ENCODE data around the gene KAT6B.

Gene KAT6B

GRCh38 chr10:74991435-74991834 is 165.0 kb downstream of the KAT6B start:
- H3K36me3 ChIP-seq (ENCODE audit: control insufficient read depth in 1 of 2, insufficient read depth in 2 of 2, low read length in 2 of 2) = peaks cover 8 to 23% of the 10 kb centered on the region in 2 donors
- H3K4me3 ChIP-seq (ENCODE audit: low read depth in 1 of 2, low read length in 2 of 2) = no peak overlapping the region
- no peak overlapping the region for H3K9ac ChIP-seq (ENCODE audit: low read depth in 1 of 2, low read length in 2 of 2)
- H3K9me3 ChIP-seq (ENCODE audit: control insufficient read depth in 1 of 2, low read length in 2 of 2) = no peaks in the 10 kb centered on the region
- H3K27me3 ChIP-seq (ENCODE audit: control insufficient read depth in 1 of 2, insufficient read depth in 2 of 2, low read length in 2 of 2) = no peaks in the 10 kb centered on the region
- H3K27ac ChIP-seq (ENCODE audit: low read depth, low read length) = no peak overlapping the region
- peaks cover 0 to 6% of the 10 kb centered on the region in 2 donors for H3K4me1 ChIP-seq (ENCODE audit: control insufficient read depth in 1 of 2, insufficient read depth in 2 of 2, low read length in 2 of 2)

- Histone ChIP-seq H3K4me1 (ENCODE audit: control insufficient read depth in 1 of 2, insufficient read depth in 2 of 2, low read length in 2 of 2) (peaks cover 0 to 6% of the 10 kb centered on the region in 2 donors), H3K36me3 (ENCODE audit: control insufficient read depth in 1 of 2, insufficient read depth in 2 of 2, low read length in 2 of 2) (peaks cover 8 to 23% of the 10 kb centered on the region in 2 donors), H3K27me3 (ENCODE audit: control insufficient read depth in 1 of 2, insufficient read depth in 2 of 2, low read length in 2 of 2) (no peaks in the 10 kb centered on the region), H3K4me3 (ENCODE audit: low read depth in 1 of 2, low read length in 2 of 2) (no peak overlapping the region), H3K27ac (ENCODE audit: low read depth, low read length) (no peak overlapping the region), H3K9me3 (ENCODE audit: control insufficient read depth in 1 of 2, low read length in 2 of 2) (no peaks in the 10 kb centered on the region), H3K9ac (ENCODE audit: low read depth in 1 of 2, low read length in 2 of 2) (no peak overlapping the region)
Observed at GRCh38 chr10:74992068-74992467, 165.7 kb downstream of the KAT6B start.

GRCh38 chr10:74993649-74994048 is 167.2 kb downstream of the KAT6B start:
- no peak overlapping the region for H3K27ac ChIP-seq (ENCODE audit: low read depth, low read length)
- H3K9me3 ChIP-seq (ENCODE audit: control insufficient read depth in 1 of 2, low read length in 2 of 2) = no peaks in the 10 kb centered on the region
- H3K36me3 ChIP-seq (ENCODE audit: control insufficient read depth in 1 of 2, insufficient read depth in 2 of 2, low read length in 2 of 2) = peaks cover 10 to 23% of the 10 kb centered on the region in 2 donors
- no peaks in the 10 kb centered on the region for H3K27me3 ChIP-seq (ENCODE audit: control insufficient read depth in 1 of 2, insufficient read depth in 2 of 2, low read length in 2 of 2)
- H3K4me1 ChIP-seq (ENCODE audit: control insufficient read depth in 1 of 2, insufficient read depth in 2 of 2, low read length in 2 of 2) = peaks cover 0 to 6% of the 10 kb centered on the region in 2 donors
- H3K9ac ChIP-seq (ENCODE audit: low read depth in 1 of 2, low read length in 2 of 2) = no peak overlapping the region
- no peak overlapping the region for H3K4me3 ChIP-seq (ENCODE audit: low read depth in 1 of 2, low read length in 2 of 2)

- Histone ChIP-seq H3K27ac (ENCODE audit: low read depth, low read length) (no peak overlapping the region), H3K9me3 (ENCODE audit: control insufficient read depth in 1 of 2, low read length in 2 of 2) (no peaks in the 10 kb centered on the region), H3K27me3 (ENCODE audit: control insufficient read depth in 1 of 2, insufficient read depth in 2 of 2, low read length in 2 of 2) (no peaks in the 10 kb centered on the region), H3K4me1 (ENCODE audit: control insufficient read depth in 1 of 2, insufficient read depth in 2 of 2, low read length in 2 of 2) (no peaks in the 10 kb centered on the region), H3K4me3 (ENCODE audit: low read depth in 1 of 2, low read length in 2 of 2) (no peak overlapping the region), H3K36me3 (ENCODE audit: control insufficient read depth in 1 of 2, insufficient read depth in 2 of 2, low read length in 2 of 2) (peaks cover 10 to 23% of the 10 kb centered on the region in 2 donors), H3K9ac (ENCODE audit: low read depth in 1 of 2, low read length in 2 of 2) (no peak overlapping the region)
Observed at GRCh38 chr10:74994854-74995253, 168.5 kb downstream of the KAT6B start.

- H3K9ac ChIP-seq (ENCODE audit: low read depth in 1 of 2, low read length in 2 of 2) = no peak overlapping the region
- peaks cover 10 to 23% of the 10 kb centered on the region in 2 donors for H3K36me3 ChIP-seq (ENCODE audit: control insufficient read depth in 1 of 2, insufficient read depth in 2 of 2, low read length in 2 of 2)
- no peak overlapping the region for H3K4me3 ChIP-seq (ENCODE audit: low read depth in 1 of 2, low read length in 2 of 2)
- H3K9me3 ChIP-seq (ENCODE audit: control insufficient read depth in 1 of 2, low read length in 2 of 2) = no peaks in the 10 kb centered on the region
- peaks cover 0 to under 1% of the 10 kb centered on the region in 2 donors for H3K4me1 ChIP-seq (ENCODE audit: control insufficient read depth in 1 of 2, insufficient read depth in 2 of 2, low read length in 2 of 2)
- no peaks in the 10 kb centered on the region for H3K27me3 ChIP-seq (ENCODE audit: control insufficient read depth in 1 of 2, insufficient read depth in 2 of 2, low read length in 2 of 2)
- no peak overlapping the region for H3K27ac ChIP-seq (ENCODE audit: low read depth, low read length)
Observed at GRCh38 chr10:74995806-74996205, 169.4 kb downstream of the KAT6B start.

GRCh38 chr10:74997163-74997562 is 170.8 kb downstream of the KAT6B start:
- Histone ChIP-seq H3K9me3 (ENCODE audit: control insufficient read depth in 1 of 2, low read length in 2 of 2) (no peaks in the 10 kb centered on the region), H3K36me3 (ENCODE audit: control insufficient read depth in 1 of 2, insufficient read depth in 2 of 2, low read length in 2 of 2) (peaks cover 10 to 27% of the 10 kb centered on the region in 2 donors), H3K27ac (ENCODE audit: low read depth, low read length) (no peak overlapping the region), H3K4me1 (ENCODE audit: control insufficient read depth in 1 of 2, insufficient read depth in 2 of 2, low read length in 2 of 2) (peaks cover 0 to 3% of the 10 kb centered on the region in 2 donors), H3K9ac (ENCODE audit: low read depth in 1 of 2, low read length in 2 of 2) (no peak overlapping the region), H3K27me3 (ENCODE audit: control insufficient read depth in 1 of 2, insufficient read depth in 2 of 2, low read length in 2 of 2) (no peaks in the 10 kb centered on the region), H3K4me3 (ENCODE audit: low read depth in 1 of 2, low read length in 2 of 2) (no peak overlapping the region)

GRCh38 chr10:75000748-75001321 is 174.4 kb downstream of the KAT6B start:
- Histone ChIP-seq H3K9ac (ENCODE audit: low read depth in 1 of 2, low read length in 2 of 2) (no peak overlapping the region), H3K27me3 (ENCODE audit: control insufficient read depth in 1 of 2, insufficient read depth in 2 of 2, low read length in 2 of 2) (no peaks in the 10 kb centered on the region), H3K4me3 (ENCODE audit: low read depth in 1 of 2, low read length in 2 of 2) (no peak overlapping the region), H3K27ac (ENCODE audit: low read depth, low read length) (no peak overlapping the region), H3K9me3 (ENCODE audit: control insufficient read depth in 1 of 2, low read length in 2 of 2) (no peaks in the 10 kb centered on the region), H3K4me1 (ENCODE audit: control insufficient read depth in 1 of 2, insufficient read depth in 2 of 2, low read length in 2 of 2) (peaks cover 0 to 3% of the 10 kb centered on the region in 2 donors), H3K36me3 (ENCODE audit: control insufficient read depth in 1 of 2, insufficient read depth in 2 of 2, low read length in 2 of 2) (peaks cover 7 to 8% of the 10 kb centered on the region in 2 donors)

GRCh38 chr10:75001715-75002350 is 175.4 kb downstream of the KAT6B start:
- Histone ChIP-seq H3K4me1 (ENCODE audit: control insufficient read depth in 1 of 2, insufficient read depth in 2 of 2, low read length in 2 of 2) (peaks cover 0 to 3% of the 10 kb centered on the region in 2 donors), H3K36me3 (ENCODE audit: control insufficient read depth in 1 of 2, insufficient read depth in 2 of 2, low read length in 2 of 2) (peaks cover 3 to 4% of the 10 kb centered on the region in 2 donors), H3K9ac (ENCODE audit: low read depth in 1 of 2, low read length in 2 of 2) (no peak overlapping the region), H3K4me3 (ENCODE audit: low read depth in 1 of 2, low read length in 2 of 2) (no peak overlapping the region), H3K27me3 (ENCODE audit: control insufficient read depth in 1 of 2, insufficient read depth in 2 of 2, low read length in 2 of 2) (no peaks in the 10 kb centered on the region), H3K27ac (ENCODE audit: low read depth, low read length) (no peak overlapping the region), H3K9me3 (ENCODE audit: control insufficient read depth in 1 of 2, low read length in 2 of 2) (no peaks in the 10 kb centered on the region)

GRCh38 chr10:75002351-75002725 is 175.9 kb downstream of the KAT6B start:
- H3K9me3 ChIP-seq (ENCODE audit: control insufficient read depth in 1 of 2, low read length in 2 of 2) = no peaks in the 10 kb centered on the region
- peaks cover 3 to 4% of the 10 kb centered on the region in 2 donors for H3K36me3 ChIP-seq (ENCODE audit: control insufficient read depth in 1 of 2, insufficient read depth in 2 of 2, low read length in 2 of 2)
- peaks cover 0 to 3% of the 10 kb centered on the region in 2 donors for H3K4me1 ChIP-seq (ENCODE audit: control insufficient read depth in 1 of 2, insufficient read depth in 2 of 2, low read length in 2 of 2)
- no peaks in the 10 kb centered on the region for H3K27me3 ChIP-seq (ENCODE audit: control insufficient read depth in 1 of 2, insufficient read depth in 2 of 2, low read length in 2 of 2)
- H3K4me3 ChIP-seq (ENCODE audit: low read depth in 1 of 2, low read length in 2 of 2) = no peak overlapping the region
- no peak overlapping the region for H3K9ac ChIP-seq (ENCODE audit: low read depth in 1 of 2, low read length in 2 of 2)
- no peak overlapping the region for H3K27ac ChIP-seq (ENCODE audit: low read depth, low read length)

GRCh38 chr10:75002967-75003594 is 176.7 kb downstream of the KAT6B start:
- no peak overlapping the region for H3K27ac ChIP-seq (ENCODE audit: low read depth, low read length)

More at GRCh38 chr10:75002967-75003594, 176.7 kb downstream of the KAT6B start:
- H3K27me3 ChIP-seq (ENCODE audit: control insufficient read depth in 1 of 2, insufficient read depth in 2 of 2, low read length in 2 of 2) = no peaks in the 10 kb centered on the region
- H3K9me3 ChIP-seq (ENCODE audit: control insufficient read depth in 1 of 2, low read length in 2 of 2) = no peaks in the 10 kb centered on the region
- no peak overlapping the region for H3K4me3 ChIP-seq (ENCODE audit: low read depth in 1 of 2, low read length in 2 of 2)
- peaks cover 3 to 4% of the 10 kb centered on the region in 2 donors for H3K36me3 ChIP-seq (ENCODE audit: control insufficient read depth in 1 of 2, insufficient read depth in 2 of 2, low read length in 2 of 2)
- H3K4me1 ChIP-seq (ENCODE audit: control insufficient read depth in 1 of 2, insufficient read depth in 2 of 2, low read length in 2 of 2) = peaks cover 0 to 3% of the 10 kb centered on the region in 2 donors
- no peak overlapping the region for H3K9ac ChIP-seq (ENCODE audit: low read depth in 1 of 2, low read length in 2 of 2)
